ENCODE data around the gene USP40. TPM values are rescaled to one million over a fixed set of nuclear protein-coding genes. Genes with fewer than 3 reads are reported as not detected.

USP40 gene
- total and polyA plus RNA-seq, 2 donors (not counting 1 experiment from before 2014, with no cell fraction given), result 19.8 to 37.0 TPM

DNA sequence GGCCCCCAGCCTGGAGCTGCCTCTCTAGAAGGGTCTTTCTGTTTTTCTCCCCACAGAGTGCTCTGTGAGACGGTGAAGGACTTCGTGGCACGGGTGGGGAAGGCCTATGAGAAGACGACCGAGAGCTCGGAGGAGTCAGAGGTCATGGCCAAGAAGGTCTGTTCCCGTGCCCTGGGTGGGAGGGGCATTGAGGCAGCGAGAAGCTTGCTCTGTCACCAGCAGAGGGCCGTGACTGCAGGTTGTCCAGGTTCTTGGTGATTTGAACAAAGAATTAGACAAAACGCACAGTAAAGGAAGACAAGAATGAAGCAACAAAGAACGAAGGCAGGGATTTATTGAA, 118.4 kb downstream of the USP40 start:
- no peaks in the 10 kb centered on the region for H3K27me3 ChIP-seq (replicated peaks in 1 of 4; ENCODE audit: control extremely low read depth in 1 of 4, control insufficient read depth in 3 of 4, insufficient read depth in 4 of 4, low read length in 3 of 4)
- peaks cover 3 to 8% of the 10 kb centered on the region in 2 donors for H3K4me1 ChIP-seq (ENCODE audit: control insufficient read depth in 2 of 2, insufficient read depth in 2 of 2, low read length in 2 of 2)
- peaks cover 89% of the 10 kb centered on the region for H3K79me2 ChIP-seq (ENCODE audit: control insufficient read depth, insufficient read depth, low read length)
- WGBS (ENCODE audit: insufficient coverage), result 92% methylated on average over 10 of the region's 11 CpGs
- peaks cover 99% of the 10 kb centered on the region for H4K20me1 ChIP-seq (ENCODE audit: control insufficient read depth, insufficient read depth, low read length, poor library complexity, severe bottlenecking)
- ChIA-PET POLR2A (interaction anchor here (0.6 kb wide), 1 partner anchor 11 kb away, joined by 8 read pairs; no protein-coding TSS in a partner anchor), CTCF (interaction anchor here (0.8 to 16.7 kb wide), 6 partner anchors 8 to 264 kb away, joined by 3 to 426 read pairs (median 5); partner anchors contain the start of genes UGT1A5 and USP40)
- no peak overlapping the region for H3K4me3 ChIP-seq (ENCODE audit: control extremely low read depth in 1 of 5, extremely low read depth in 1 of 5, insufficient read depth in 1 of 5, low read depth in 2 of 5, low read length in 4 of 5)
- Mint-ChIP-seq H3K27ac (no peak overlapping the region), H3K4me3 (no peak overlapping the region), H3K27me3 (no peaks in the 10 kb centered on the region), H3K9me3 (ENCODE audit: insufficient read depth) (no peaks in the 10 kb centered on the region), H3K4me1 (peaks cover 10% of the 10 kb centered on the region)
- H3K9me3 ChIP-seq (ENCODE audit: control extremely low read depth in 1 of 3, control insufficient read depth in 2 of 3, insufficient read depth in 1 of 3, low read length in 2 of 3), result no peaks in the 10 kb centered on the region
- H3K27ac ChIP-seq (ENCODE audit: low read length in 2 of 2), result no peak overlapping the region
- H2AFZ ChIP-seq (ENCODE audit: insufficient read depth, low read depth, low read length, poor library complexity, severe bottlenecking), result no peak overlapping the region
- ATAC-seq (ENCODE audit: low read depth) (no peak), DNase-seq (no peak)
- intact Hi-C loops (cut with micrococcal nuclease), result loop anchor here (10.0 kb wide), 1 partner anchor 63 kb away; no protein-coding TSS in a partner anchor
- peaks cover 13 to 98% of the 10 kb centered on the region in 2 experiments for H3K36me3 ChIP-seq (replicated peaks in 1 of 2; ENCODE audit: control extremely low read depth in 1 of 2, control insufficient read depth in 1 of 2, extremely low read depth in 1 of 2, insufficient read depth in 2 of 2, low read length in 1 of 2)
- TF ChIP-seq EZH2 (IDR thresholded peaks at IDR 0.05; ENCODE audit: borderline replicate concordance, insufficient read depth, low read depth, low read length, poor library complexity, severe bottlenecking) (no peak), CTCF (IDR thresholded peaks at IDR 0.05) (no peak)
- no peak overlapping the region for H3K4me2 ChIP-seq (replicated peaks; ENCODE audit: low read depth, low read length, poor library complexity, severe bottlenecking)
- H3K9ac ChIP-seq (ENCODE audit: low read length), result no peak overlapping the region

DNA sequence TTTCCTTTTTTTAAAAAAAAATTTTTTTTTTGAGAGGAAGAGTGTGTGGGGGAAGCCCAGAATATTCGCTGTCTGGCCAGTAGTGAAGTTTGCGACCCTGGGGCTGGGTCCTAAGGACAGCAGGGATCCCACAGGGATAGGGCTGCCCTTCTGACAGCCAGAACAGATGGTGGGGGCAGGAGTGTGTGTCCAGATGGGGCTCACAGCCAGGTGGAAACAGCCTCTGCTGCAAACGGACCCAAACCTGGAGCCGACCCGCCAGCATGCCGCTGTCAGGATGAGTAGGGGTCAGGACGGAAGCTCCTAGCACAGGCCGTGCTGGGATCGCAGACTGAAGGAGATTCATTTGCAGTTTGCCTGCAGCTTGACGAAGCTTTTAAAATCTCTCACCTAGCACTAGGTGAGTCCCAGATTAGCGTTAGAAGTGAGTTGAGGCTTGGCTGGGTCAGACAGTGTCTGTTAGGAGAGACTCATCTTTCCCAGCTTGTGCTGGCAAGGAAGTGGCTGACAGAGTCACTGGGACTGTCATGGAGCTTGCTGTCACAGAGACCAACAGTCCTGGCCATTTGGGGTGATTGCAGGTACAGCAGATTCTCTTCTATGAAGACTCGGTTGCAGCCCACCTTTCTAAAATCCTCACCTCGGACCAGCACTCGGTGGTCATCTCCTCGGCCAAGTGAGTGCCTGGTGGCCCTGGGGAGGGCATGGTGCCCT, 118.9 kb downstream of the USP40 start:
- peaks cover 98% of the 10 kb centered on the region for H4K20me1 ChIP-seq (ENCODE audit: control insufficient read depth, insufficient read depth, low read length, poor library complexity, severe bottlenecking)
- H3K4me3 Mint-ChIP-seq, result no peak overlapping the region
- DNase-seq (no peak), ATAC-seq (ENCODE audit: low read depth) (no peak)
- no peaks in the 10 kb centered on the region for H3K9me3 ChIP-seq (ENCODE audit: control extremely low read depth in 1 of 3, control insufficient read depth in 2 of 3, insufficient read depth in 1 of 3, low read length in 2 of 3)
- 96% methylated on average over 15 of the region's 15 CpGs for WGBS (ENCODE audit: insufficient coverage)
- CTCF ChIA-PET, result interaction anchor here (0.7 to 16.7 kb wide), 7 partner anchors 7 to 264 kb away, joined by 3 to 426 read pairs (median 5); partner anchors contain the start of genes UGT1A5 and USP40
- H3K27me3 Mint-ChIP-seq, result no peaks in the 10 kb centered on the region
- H3K27me3 ChIP-seq (replicated peaks in 1 of 4; ENCODE audit: control extremely low read depth in 1 of 4, control insufficient read depth in 3 of 4, insufficient read depth in 4 of 4, low read length in 3 of 4), result no peaks in the 10 kb centered on the region
- peaks cover 13% of the 10 kb centered on the region for H3K4me1 Mint-ChIP-seq
- intact Hi-C loops (cut with micrococcal nuclease), result loop anchor here (10.0 kb wide), 1 partner anchor 63 kb away; no protein-coding TSS in a partner anchor
- H3K27ac Mint-ChIP-seq, result no peak overlapping the region
- no peak overlapping the region for H3K9ac ChIP-seq (ENCODE audit: low read length)
- peaks cover 5 to 8% of the 10 kb centered on the region in 2 donors for H3K4me1 ChIP-seq (ENCODE audit: control insufficient read depth in 2 of 2, insufficient read depth in 2 of 2, low read length in 2 of 2)
- no peak overlapping the region for H3K27ac ChIP-seq (ENCODE audit: low read length in 2 of 2)
- H3K4me2 ChIP-seq (replicated peaks; ENCODE audit: low read depth, low read length, poor library complexity, severe bottlenecking), result no peak overlapping the region
- H3K9me3 Mint-ChIP-seq (ENCODE audit: insufficient read depth), result no peaks in the 10 kb centered on the region
- H3K36me3 ChIP-seq (replicated peaks in 1 of 2; ENCODE audit: control extremely low read depth in 1 of 2, control insufficient read depth in 1 of 2, extremely low read depth in 1 of 2, insufficient read depth in 2 of 2, low read length in 1 of 2), result peaks cover 8 to 97% of the 10 kb centered on the region in 2 experiments
- no peak overlapping the region for H3K4me3 ChIP-seq (ENCODE audit: control extremely low read depth in 1 of 5, extremely low read depth in 1 of 5, insufficient read depth in 1 of 5, low read depth in 2 of 5, low read length in 4 of 5)
- no peak overlapping the region for H2AFZ ChIP-seq (ENCODE audit: insufficient read depth, low read depth, low read length, poor library complexity, severe bottlenecking)
- TF ChIP-seq CTCF (IDR thresholded peaks at IDR 0.05), result no peak
- no peak for TF ChIP-seq EZH2 (IDR thresholded peaks at IDR 0.05; ENCODE audit: borderline replicate concordance, insufficient read depth, low read depth, low read length, poor library complexity, severe bottlenecking)
- POLR2A ChIA-PET, result interaction anchor here (0.6 kb wide), 1 partner anchor 12 kb away, joined by 8 read pairs; no protein-coding TSS in a partner anchor
- H3K79me2 ChIP-seq (ENCODE audit: control insufficient read depth, insufficient read depth, low read length), result peaks cover 88% of the 10 kb centered on the region

Data from B cell (primary cell).